Smooth muscle cell of trachea (primary cell): ENCODE data around the gene KRTAP5-7. TPM values are rescaled to one million over a fixed set of nuclear protein-coding genes. Genes with fewer than 3 reads are reported as not detected.

Source experiments
- total RNA-seq: library from RNA; depleted of rRNA; stranded (reverse); fragments of >200 nt; gene quantifications from 2 replicates; pipeline ENCODE4 v1.2.1, GENCODE V29; 2014

KRTAP5-7 gene
- 0.17 TPM in 1 of 2 replicates, not detected in the other for total RNA-seq

DNA sequence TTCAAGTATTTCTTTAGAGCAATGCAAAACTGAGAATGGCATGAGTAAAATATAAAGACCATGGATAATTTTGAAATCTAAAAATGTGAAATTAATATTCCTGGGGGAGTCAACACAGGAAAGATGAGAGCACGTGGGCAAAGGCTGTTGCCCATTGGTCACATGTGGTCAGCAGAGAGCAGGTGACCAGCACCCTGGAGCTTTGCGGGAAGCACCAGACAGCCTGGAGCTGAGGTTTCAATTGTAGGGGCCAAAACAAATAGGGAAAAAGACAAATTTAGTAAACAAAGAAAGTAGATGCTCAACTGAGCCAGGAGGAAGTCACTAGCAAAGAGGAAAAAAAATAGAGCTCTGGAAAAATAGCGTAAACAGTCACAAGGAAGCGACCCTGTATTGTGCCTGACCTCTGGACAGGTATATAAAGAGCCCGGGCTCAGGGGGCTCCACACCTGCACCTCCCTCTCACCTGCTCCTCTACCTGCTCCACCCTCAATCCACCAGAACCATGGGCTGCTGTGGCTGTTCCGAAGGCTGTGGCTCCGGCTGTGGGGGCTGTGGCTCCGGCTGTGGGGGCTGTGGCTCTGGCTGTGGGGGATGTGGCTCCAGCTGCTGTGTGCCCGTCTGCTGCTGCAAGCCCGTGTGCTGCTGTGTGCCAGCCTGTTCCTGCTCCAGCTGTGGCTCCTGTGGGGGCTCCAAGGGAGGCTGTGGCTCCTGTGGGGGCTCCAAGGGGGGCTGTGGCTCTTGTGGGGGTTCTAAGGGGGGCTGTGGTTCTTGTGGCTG is at the start of gene KRTAP5-7:
KRTAP5-7 (plus strand) TSS at position 472 of the 780 bp plus-strand sequence; CDS start at position 506, 34 bp downstream.

DNA sequence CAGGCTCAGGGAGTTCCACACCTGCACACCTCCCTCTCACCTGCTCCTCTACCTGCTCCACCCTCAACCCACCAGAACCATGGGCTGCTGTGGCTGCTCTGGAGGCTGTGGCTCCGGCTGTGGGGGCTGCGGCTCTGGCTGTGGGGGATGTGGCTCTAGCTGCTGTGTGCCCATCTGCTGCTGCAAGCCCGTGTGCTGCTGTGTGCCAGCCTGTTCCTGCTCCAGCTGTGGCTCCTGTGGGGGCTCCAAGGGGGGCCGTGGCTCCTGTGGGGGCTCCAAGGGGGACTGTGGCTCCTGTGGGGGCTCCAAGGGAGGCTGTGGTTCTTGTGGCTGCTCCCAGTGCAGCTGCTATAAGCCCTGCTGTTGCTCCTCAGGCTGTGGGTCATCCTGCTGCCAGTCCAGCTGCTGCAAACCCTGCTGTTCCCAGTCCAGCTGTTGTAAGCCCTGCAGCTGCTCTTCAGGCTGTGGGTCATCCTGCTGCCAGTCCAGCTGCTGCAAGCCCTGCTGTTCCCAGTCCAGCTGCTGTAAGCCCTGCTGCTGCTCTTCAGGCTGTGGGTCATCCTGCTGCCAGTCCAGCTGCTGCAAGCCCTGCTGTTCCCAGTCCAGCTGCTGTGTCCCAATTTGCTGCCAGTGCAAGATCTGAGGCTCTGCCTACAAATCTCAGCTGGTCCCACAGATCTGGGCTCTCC is 11.1 kb downstream of the KRTAP5-7 start, which contains the start of gene KRTAP5-8:
KRTAP5-8 (plus strand) TSS at position 49 of the 689 bp plus-strand sequence; CDS start at position 80, 31 bp downstream.

GRCh38 chr11:71548120-71548519 is 21.1 kb downstream of the KRTAP5-7 start, which contains the start of gene KRTAP5-9:
Gene KRTAP5-9, plus strand, starts transcription at chr11:71548420. Its CDS starts 238 bp downstream, at chr11:71548658.

GRCh38 chr11:71565263-71565662 is 38.2 kb downstream of the KRTAP5-7 start, which contains the start of gene KRTAP5-10:
Gene KRTAP5-10, plus strand, starts transcription at chr11:71565563. Its CDS starts 25 bp downstream, at chr11:71565588.

Other genes starting within 250 kb of the KRTAP5-7 start
- gene DHCR7, start 78.9 kb upstream of the KRTAP5-7 start, total RNA-seq = 37.2 and 44.8 TPM in 2 replicates
- 63.7 and 126 TPM in 2 replicates for gene NADSYN1, start 74.1 kb upstream of the KRTAP5-7 start, total RNA-seq
- not detected in 2 replicates for gene KRTAP5-8, start 10.8 kb downstream of the KRTAP5-7 start, total RNA-seq
- gene KRTAP5-9, start 21.2 kb downstream of the KRTAP5-7 start, total RNA-seq = not detected in 2 replicates
- gene KRTAP5-10, start 38.3 kb downstream of the KRTAP5-7 start, total RNA-seq = not detected in 2 replicates
- gene KRTAP5-11, start 55.6 kb downstream of the KRTAP5-7 start, total RNA-seq = not detected in 2 replicates